Measurements from ENCODE around the gene EFHC2.

DNA sequence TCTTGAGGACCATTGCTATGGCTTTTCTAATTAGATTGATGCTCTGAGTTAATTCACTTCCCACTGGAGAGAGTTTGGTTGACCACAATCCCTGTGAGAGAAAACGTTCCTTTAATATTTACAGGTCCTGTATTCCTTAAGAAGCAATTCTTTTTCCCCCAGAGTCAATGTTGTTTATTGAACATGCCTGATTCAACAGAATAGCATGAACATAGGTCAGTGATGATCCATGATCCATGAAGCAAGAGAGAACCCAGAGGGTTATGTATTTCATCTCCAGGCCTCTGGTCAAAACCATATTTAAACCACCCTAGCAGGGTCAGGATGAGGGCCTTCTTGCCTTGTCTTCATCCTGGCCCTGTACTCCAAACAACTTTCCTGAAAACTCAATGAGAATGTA, 39.4 kb upstream of the EFHC2 start:
- TF ChIP-seq, protein P1, sequence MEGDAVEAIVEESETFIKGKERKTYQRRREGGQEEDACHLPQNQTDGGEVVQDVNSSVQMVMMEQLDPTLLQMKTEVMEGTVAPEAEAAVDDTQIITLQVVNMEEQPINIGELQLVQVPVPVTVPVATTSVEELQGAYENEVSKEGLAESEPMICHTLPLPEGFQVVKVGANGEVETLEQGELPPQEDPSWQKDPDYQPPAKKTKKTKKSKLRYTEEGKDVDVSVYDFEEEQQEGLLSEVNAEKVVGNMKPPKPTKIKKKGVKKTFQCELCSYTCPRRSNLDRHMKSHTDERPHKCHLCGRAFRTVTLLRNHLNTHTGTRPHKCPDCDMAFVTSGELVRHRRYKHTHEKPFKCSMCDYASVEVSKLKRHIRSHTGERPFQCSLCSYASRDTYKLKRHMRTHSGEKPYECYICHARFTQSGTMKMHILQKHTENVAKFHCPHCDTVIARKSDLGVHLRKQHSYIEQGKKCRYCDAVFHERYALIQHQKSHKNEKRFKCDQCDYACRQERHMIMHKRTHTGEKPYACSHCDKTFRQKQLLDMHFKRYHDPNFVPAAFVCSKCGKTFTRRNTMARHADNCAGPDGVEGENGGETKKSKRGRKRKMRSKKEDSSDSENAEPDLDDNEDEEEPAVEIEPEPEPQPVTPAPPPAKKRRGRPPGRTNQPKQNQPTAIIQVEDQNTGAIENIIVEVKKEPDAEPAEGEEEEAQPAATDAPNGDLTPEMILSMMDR (IDR thresholded peaks at IDR 0.05), result no peak
- no peak for TF ChIP-seq POLR2A (IDR thresholded peaks at IDR 0.05)

Data from thyroid gland (tissue), 4 donors.